ENCODE data around the gene DCP1B. TPM values are rescaled to one million over a fixed set of nuclear protein-coding genes. Genes with fewer than 3 reads are reported as not detected.
"Not testable (repeated sequence)": the region's sequence is repeated elsewhere in the genome, so short reads cannot be mapped to it uniquely, and the experiment has no call there.

Gene DCP1B
- total RNA-seq, 1 donor from 2014 or later = 31.5 TPM

DNA sequence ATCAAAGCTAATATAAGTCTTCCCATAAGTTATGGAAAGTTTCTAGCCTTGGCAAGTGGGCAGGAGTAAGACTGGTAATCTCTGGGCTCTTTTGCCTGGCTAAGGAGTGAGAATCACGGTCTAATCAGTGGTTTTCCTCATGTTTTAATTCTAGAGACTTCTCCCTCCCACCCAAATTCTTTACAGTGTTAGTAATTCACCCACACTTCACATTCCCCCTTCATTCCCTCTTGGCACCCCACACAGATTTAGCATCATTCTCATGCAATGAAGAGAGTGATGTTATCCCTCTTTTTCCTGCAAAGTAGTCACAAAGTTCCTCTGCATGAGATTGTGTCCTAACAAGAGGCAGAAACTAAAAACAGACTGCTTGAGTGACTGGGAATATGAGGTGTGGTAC lies 57.2 kb downstream of the DCP1B start:
- Mint-ChIP-seq H3K4me1 (ENCODE audit: low read depth) (no peaks in the 10 kb centered on the region), H3K4me3 (ENCODE audit: low read depth) (no peak overlapping the region), H3K27ac (no peak overlapping the region), H3K36me3 (ENCODE audit: insufficient read depth) (peaks cover 67% of the 10 kb centered on the region), H3K27me3 (no peaks in the 10 kb centered on the region), H3K9me3 (ENCODE audit: low read depth) (peaks cover 10% of the 10 kb centered on the region)
- TF ChIP-seq, protein P1, sequence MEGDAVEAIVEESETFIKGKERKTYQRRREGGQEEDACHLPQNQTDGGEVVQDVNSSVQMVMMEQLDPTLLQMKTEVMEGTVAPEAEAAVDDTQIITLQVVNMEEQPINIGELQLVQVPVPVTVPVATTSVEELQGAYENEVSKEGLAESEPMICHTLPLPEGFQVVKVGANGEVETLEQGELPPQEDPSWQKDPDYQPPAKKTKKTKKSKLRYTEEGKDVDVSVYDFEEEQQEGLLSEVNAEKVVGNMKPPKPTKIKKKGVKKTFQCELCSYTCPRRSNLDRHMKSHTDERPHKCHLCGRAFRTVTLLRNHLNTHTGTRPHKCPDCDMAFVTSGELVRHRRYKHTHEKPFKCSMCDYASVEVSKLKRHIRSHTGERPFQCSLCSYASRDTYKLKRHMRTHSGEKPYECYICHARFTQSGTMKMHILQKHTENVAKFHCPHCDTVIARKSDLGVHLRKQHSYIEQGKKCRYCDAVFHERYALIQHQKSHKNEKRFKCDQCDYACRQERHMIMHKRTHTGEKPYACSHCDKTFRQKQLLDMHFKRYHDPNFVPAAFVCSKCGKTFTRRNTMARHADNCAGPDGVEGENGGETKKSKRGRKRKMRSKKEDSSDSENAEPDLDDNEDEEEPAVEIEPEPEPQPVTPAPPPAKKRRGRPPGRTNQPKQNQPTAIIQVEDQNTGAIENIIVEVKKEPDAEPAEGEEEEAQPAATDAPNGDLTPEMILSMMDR (IDR thresholded peaks at IDR 0.05; ENCODE audit: unreplicated experiment) = no peak
- DNase-seq (ENCODE audit: low spot score, unreplicated experiment) = no peak

DNA sequence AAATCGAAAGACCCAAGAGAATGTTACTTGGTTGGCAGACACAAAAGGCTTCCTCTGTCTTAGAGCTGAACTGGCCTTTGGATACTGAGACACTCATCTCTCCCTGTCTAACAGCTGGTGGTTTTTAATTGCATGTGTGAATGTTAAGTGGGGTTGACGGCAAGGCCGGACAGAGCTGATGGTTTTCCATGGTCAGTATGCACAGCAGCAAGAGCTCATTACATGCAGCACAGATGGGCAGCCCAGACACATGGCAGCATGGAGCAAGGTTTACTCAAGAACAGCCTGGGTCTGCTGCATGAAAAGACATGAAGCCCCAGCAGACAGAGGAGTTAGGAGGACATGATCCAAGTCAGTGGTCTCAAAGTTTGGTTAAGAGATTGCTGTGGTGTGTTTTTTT lies 58.0 kb downstream of the DCP1B start:
- H3K27ac Mint-ChIP-seq = no peak overlapping the region
- no peak overlapping the region for H3K4me3 Mint-ChIP-seq (ENCODE audit: low read depth)
- H3K27me3 Mint-ChIP-seq = no peaks in the 10 kb centered on the region
- DNase-seq (ENCODE audit: low spot score, unreplicated experiment) = no peak
- TF ChIP-seq, protein P1 (IDR thresholded peaks at IDR 0.05; ENCODE audit: unreplicated experiment) = no peak
- H3K36me3 Mint-ChIP-seq (ENCODE audit: insufficient read depth) = peaks cover 63% of the 10 kb centered on the region
- H3K9me3 Mint-ChIP-seq (ENCODE audit: low read depth) = peaks cover 10% of the 10 kb centered on the region
- no peaks in the 10 kb centered on the region for H3K4me1 Mint-ChIP-seq (ENCODE audit: low read depth)

DNA sequence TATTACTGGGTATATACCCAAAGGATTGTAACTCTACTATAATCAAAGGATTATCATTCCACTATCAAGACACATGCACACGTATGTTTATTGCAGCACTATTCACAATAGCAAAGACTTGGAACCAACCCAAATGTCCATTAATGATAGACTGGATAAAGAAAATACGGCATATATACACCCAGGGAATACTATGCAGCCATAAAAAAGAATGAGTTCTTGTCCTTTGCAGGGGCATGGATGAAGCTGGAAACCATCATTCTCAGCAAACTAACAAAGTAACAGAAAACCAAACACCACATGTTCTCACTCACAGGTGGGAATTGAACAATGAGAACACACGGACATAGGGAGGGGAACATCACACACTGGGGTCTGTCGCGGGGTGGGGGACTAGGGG lies 58.8 kb downstream of the DCP1B start:
- Mint-ChIP-seq H3K9me3 (ENCODE audit: low read depth) (peaks cover 10% of the 10 kb centered on the region), H3K36me3 (ENCODE audit: insufficient read depth) (peaks cover 62% of the 10 kb centered on the region)
- H3K4me3 Mint-ChIP-seq (ENCODE audit: low read depth); H3K27me3 Mint-ChIP-seq; H3K4me1 Mint-ChIP-seq (ENCODE audit: low read depth); H3K27ac Mint-ChIP-seq; DNase-seq (ENCODE audit: low spot score, unreplicated experiment): not testable (repeated sequence)

DNA sequence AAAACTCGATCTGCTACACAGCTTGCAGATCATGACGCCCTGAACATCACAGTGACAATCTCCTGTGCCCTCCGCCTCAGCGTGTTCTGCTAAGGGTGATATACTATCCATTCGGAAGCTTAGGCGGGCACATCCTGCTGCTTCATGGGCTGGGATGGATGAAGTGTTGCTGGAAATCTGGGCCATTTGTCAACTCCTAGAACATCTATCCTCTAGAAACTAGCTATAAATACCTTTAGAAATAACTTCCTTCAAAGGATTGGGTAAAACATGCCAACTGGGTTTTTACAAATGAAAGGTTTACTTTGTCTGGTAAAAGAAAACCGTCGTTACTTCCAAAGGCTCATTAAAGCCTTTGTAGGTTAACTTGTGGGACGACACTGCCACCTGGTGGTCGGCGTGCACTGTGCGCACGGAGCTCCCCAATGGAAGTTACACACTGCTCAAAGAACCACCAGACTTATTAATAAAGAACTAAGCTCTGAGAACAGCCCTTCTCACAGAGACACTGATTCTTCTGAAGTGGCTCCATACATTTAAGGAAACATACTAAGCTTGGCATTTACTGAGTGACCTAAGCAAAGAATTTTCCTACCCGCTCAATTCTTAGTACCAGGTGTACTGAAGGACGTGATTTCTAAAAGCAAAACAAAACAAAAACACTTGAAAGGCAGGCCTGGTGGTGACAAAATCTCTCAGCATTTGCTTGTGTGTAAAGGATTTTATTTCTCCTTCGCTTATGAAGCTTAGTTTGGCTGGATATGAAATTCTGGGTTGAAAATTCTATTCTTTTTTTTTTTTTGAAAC lies 64.3 kb downstream of the DCP1B start:
- H3K9me3 Mint-ChIP-seq (ENCODE audit: low read depth) = peaks cover 6% of the 10 kb centered on the region
- H3K27me3 Mint-ChIP-seq = no peaks in the 10 kb centered on the region
- DNase-seq (ENCODE audit: low spot score, unreplicated experiment) = peak; percentile 93
- H3K36me3 Mint-ChIP-seq (ENCODE audit: insufficient read depth) = peaks cover 33% of the 10 kb centered on the region
- no peaks in the 10 kb centered on the region for H3K4me1 Mint-ChIP-seq (ENCODE audit: low read depth)
- H3K4me3 Mint-ChIP-seq (ENCODE audit: low read depth) = no peak overlapping the region
- TF ChIP-seq, protein P1 (IDR thresholded peaks at IDR 0.05; ENCODE audit: unreplicated experiment) = peak; percentile 100
- no peak overlapping the region for H3K27ac Mint-ChIP-seq

DNA sequence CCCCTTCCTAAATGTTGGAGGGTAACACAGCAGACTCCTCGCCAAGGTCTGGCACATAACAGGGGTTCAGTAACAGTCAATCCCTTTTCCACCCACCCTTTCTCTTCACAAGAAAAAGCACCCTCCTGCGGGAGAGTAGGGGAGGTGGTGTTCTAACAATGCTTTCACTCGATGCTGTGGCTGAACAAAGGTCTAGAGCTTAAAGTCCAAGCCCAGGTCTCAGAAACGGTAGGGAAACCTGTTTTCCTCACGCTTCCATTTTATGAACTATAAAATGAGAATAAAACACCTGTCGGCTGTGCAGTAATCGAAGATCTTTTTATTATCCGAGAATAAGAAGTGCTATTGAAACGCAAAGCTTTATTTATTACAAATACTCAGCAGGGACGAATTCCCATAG lies 64.9 kb downstream of the DCP1B start:
- Mint-ChIP-seq H3K4me3 (ENCODE audit: low read depth) (no peak overlapping the region), H3K27me3 (no peaks in the 10 kb centered on the region), H3K9me3 (ENCODE audit: low read depth) (peaks cover 4% of the 10 kb centered on the region), H3K27ac (no peak overlapping the region), H3K36me3 (ENCODE audit: insufficient read depth) (peaks cover 26% of the 10 kb centered on the region), H3K4me1 (ENCODE audit: low read depth) (no peaks in the 10 kb centered on the region)
- TF ChIP-seq, protein P1 (IDR thresholded peaks at IDR 0.05; ENCODE audit: unreplicated experiment) = no peak
- DNase-seq (ENCODE audit: low spot score, unreplicated experiment) = no peak

Measured in progenitor cell of endocrine pancreas (in vitro differentiated cells).